Myocyte (in vitro differentiated cells): ENCODE measurements around the gene CFAP92. TPM values are rescaled to one million over a fixed set of nuclear protein-coding genes. Genes with fewer than 3 reads are reported as not detected.
"Not testable (repeated sequence)": the region's sequence is repeated elsewhere in the genome, so short reads cannot be mapped to it uniquely, and the experiment has no call there.

Experiments
- DNase-seq: peaks from one replicate; pipeline ENCODE4 v3.0.0-alpha.2; 2012; ENCODE audit warnings: low read depth
- total RNA-seq: library from RNA; depleted of rRNA; stranded (reverse); fragments of >200 nt; gene quantifications from 2 replicates; pipeline ENCODE4 v1.2.3, GENCODE V29; 2014

CFAP92 gene
- total RNA-seq, 1 donor from 2014 or later = 0.08 TPM

GRCh38 chr3:128907706-128908445, 86.0 kb downstream of the CFAP92 start:
- DNase-seq = no peak

- no peak for DNase-seq
Observed at GRCh38 chr3:128906804-128907525, 86.9 kb downstream of the CFAP92 start.

GRCh38 chr3:128906031-128906803, 87.7 kb downstream of the CFAP92 start:
- no peak for DNase-seq

DNA sequence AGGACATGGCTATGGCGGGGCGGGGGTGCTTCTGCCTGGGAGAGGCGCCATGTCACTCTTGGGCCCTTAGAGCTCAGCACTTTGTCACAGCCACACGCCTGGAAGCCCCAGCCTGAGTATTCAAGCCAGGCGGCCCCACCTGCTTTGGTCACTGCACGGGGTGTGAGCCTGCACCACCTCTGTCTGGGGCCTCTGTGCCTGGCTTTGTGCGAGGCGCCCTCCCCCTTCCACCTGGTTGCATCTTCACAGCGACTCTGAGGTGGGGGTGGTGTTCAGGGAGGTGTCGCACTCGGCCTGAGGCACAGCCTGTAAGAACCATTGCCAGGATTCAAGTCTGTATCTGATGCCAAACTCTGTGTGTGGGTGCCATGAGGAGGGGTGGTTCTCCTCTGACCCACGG, 90.4 kb downstream of the CFAP92 start:
- no peak for DNase-seq

- DNase-seq = no peak
Observed at GRCh38 chr3:128902426-128902825, 91.5 kb downstream of the CFAP92 start.

DNA sequence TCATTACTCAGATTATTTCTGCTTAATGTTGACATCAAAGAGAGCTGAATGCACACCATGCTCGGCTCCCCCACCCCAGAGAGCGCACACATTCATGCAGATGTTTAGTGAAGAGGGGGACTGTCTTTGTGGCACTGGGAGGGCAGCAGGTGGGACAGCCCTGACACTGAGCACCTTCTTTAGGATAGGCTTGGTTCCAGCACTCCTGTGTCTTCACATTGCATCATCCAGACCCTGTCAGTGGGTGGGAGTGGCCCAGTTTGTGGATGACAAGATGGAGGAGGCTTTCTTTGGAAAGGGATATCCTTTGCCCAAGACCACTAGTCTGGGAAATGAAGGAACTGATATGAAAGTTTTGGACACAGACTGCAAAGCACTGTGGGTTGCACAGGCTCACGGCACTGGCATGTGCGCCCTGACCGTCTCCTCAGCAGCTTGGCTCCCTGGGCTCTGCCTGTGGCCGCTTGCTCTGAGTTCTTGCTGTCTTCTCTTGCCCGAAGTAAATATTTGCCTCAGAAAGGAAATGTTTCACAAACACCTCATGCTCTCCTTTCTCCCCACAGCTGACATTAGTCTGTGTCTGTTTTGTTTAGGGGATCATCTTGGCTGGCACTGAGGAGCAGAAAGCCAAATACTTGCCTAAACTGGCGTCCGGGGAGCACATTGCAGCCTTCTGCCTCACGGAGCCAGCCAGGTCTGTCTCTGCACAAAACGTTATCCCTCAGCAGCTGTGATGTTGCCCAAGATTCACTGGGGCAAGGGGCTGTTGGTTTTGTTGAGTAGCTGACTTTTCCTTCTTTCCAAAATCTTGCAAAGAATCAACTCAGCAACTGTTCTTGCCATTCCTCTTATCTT, 97.8 kb downstream of the CFAP92 start:
- no peak for DNase-seq

DNA sequence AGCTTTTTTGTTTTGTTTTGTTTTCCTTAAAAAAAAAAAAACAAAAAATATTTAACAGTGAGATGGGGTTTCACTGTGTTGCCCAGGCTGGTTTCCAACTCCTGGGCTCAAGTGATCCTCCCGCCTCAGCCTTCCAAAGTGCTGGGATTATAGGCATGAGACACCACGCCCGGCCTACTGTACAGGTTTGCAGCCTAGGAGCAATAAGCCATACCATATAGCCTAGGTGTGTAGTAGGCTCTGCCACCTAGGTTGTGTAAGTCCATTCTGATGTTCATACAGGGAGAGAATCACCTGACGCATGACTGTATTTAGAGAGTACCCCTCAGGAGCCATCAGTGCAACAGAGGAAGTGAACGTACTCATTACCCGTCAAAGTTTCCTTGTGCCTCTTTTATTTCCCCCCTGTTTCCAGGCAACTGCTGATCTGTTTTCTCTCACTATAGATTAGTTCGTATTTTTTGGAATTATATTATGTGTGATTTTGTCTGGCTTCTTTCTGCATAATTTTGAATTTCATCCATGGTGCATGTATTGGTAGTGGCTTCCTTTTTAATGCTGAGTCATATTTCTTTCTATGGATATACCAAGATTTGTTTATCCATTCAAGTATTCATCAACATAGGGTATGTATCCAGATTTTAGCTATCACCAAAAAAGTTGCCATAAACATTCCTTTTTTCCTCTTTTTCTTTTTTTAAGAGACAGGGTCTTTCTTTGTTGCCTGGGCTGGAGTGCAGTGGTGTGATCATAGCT, 104.6 kb downstream of the CFAP92 start:
- no peak for DNase-seq

- DNase-seq = no peak
Observed at GRCh38 chr3:128884992-128885391, 108.9 kb downstream of the CFAP92 start.

DNA sequence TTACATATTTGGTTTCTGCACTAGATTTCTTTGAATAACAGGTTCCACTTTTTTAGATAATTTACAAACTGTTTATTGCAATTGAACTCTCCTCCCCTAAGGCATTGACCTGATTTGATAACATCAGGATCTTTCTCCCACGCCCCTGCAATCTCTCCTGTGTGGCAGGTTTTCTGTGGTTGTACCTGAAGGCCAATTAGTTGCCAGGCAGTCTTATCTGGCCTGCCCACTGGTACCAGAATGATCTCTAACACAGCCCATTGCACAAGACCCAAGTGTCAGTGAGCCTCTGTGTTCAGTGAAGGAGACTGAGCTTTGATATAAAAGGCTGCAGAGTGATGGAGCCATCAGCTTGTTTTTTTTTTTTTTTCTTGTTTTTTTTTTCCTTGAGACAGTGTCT, 111.2 kb downstream of the CFAP92 start:
- DNase-seq = no peak

DNA sequence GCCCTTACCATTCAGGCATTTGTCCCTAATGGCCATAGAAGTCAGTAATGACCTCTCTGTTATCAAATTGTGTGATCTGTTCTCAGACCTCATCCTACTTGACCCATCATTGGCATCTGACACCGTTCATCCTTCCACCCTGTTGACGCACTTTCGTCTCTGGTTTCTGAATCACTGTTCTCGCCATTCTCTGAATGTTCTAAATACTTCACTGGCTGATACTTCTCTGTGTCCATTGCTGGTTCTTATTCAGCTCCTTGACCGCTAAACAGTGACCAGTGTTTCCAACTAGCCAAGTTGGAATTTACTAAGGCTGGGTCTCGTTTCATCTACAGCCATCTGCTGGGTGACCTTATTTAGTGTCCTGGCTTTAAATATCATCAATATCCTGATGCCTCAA, 112.3 kb downstream of the CFAP92 start:
- peak; percentile 44 for DNase-seq

- not testable (repeated sequence) for DNase-seq
Observed at GRCh38 chr3:128880455-128880854, 113.4 kb downstream of the CFAP92 start.

DNA sequence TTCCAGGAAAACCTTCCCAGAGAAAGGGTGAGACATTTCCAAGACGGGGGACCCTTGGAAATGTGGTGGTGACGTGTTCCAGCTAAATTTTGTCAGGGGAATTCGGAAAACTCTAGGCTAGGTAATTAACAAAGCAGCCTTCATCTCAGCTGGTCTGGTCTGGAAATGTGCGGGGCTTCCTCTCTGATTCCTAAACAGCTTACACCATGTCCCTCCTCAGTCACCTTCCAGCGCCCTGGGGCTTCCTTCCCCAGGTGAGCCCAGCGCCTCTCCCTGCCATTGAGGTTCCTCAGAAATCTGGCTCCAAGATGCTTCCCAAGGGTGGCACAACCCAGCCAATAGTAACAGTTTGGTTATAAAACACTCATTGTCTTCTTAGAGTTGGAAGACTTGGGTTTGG, 113.9 kb downstream of the CFAP92 start:
- DNase-seq = no peak

DNA sequence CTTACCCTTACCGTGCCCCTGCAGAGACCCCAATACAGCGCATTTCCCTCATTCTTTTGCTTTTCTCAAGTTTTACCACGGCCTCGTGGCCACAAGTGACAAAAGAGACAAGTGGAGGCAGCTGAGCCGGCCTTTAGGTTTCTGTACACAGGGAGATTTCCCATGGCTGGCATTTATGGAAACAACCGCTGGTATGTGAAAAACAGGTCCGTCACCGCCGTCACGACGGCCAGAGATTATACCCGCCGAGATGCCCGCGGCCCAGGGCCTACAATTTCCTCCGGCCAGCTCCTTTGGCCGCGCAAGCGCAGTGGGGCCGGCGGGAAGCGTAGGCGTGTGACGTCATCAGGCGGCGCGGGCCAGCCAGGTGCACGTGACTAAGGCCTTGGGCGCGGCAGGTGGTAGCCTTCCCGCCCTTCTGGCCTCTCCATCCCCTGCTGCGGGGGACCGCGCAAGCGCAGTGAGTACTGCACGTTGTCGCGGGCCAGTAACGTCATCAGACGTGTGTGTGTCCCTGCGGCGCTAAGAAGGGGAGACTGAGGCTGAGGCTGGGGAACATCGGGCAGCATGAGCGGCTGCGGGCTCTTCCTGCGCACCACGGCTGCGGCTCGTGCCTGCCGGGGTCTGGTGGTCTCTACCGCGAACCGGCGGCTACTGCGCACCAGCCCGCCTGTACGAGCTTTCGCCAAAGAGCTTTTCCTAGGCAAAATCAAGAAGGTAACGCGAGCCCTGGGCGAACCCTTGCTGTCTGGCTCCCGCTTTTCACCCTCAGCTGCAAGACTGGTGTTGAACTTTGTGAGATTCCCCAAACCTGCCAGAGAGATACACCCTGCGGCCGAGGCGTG, 114.5 kb downstream of the CFAP92 start, which contains the start of gene ACAD9:
ACAD9 (plus strand) TSS at position 496 of the 845 bp plus-strand sequence; CDS start at position 568, 72 bp downstream.
- peak; percentile 98 for DNase-seq

DNA sequence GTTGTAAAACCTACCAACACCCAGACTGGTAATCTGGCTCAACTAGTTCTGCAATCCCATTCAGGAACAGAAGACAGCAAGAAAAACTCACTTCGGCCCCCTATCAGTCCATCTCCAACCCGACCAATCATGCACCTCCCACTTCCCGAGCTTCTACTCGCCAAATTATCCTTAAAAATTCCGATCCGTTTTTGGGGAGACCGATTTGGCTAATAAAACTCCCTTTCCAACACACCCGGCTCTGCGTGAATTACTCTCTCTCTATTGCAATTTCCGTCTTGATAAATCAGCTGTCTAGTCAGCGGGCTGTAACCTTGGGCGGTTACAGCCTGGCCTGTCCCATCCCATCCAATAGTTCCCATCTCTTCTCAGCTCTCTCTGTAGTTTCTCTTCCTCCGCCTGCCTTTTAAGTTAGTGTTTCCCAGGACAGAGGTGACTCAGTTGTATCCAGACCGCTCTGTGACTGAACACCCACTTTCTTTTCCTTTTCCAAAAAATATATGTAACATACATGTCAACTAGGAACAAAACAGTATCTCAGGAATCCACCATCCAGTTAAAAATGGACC, 115.2 kb downstream of the CFAP92 start:
- peak; percentile 63 for DNase-seq

GRCh38 chr3:128878011-128878457, 115.8 kb downstream of the CFAP92 start:
- DNase-seq = no peak

GRCh38 chr3:128875556-128876120, 118.2 kb downstream of the CFAP92 start:
- peak; percentile 67 for DNase-seq

- DNase-seq = peak; percentile 85
Observed at GRCh38 chr3:128874481-128875180, 119.2 kb downstream of the CFAP92 start.
